Esophagus squamous epithelium (tissue), 5 donors: ENCODE results near the gene MRPL52. TPM values are rescaled to one million over a fixed set of nuclear protein-coding genes. Genes with fewer than 3 reads are reported as not detected.

Experiments
- DNase-seq: peaks from one replicate; lab custom pipeline; 2025; lab: John Stamatoyannopoulos, UW
- H3K27ac ChIP-seq, 4 donors: fragments of 200-600 bp; sonication (generic); one replicate each; pipeline ENCODE4 v1.5.1; 2016 to 2019; ENCODE audit warnings: mild to moderate bottlenecking in 1 of 4
- H3K27me3 ChIP-seq, 4 donors: fragments of 200-600 bp; sonication (generic); 1 replicate in 3 of 4; 2 replicates in 1 of 4; pipeline versions ENCODE4 v1.5.1 to v1.6.0; 2017 to 2021; ENCODE audit warnings: antibody characterized with exemption in 1 of 4
- H3K36me3 ChIP-seq, 3 donors: fragments of 200-600 bp; sonication (generic); one replicate each; pipeline ENCODE4 v1.5.1; 2016 to 2019
- H3K4me1 ChIP-seq, 3 donors: fragments of 200-600 bp; sonication (generic); one replicate each; pipeline ENCODE4 v1.5.1; 2017 to 2019
- H3K4me3 ChIP-seq, 4 donors: fragments of 200-600 bp; sonication (generic); 1 replicate in 3 of 4; 2 replicates in 1 of 4; pipeline ENCODE4 v1.5.1; 2016 to 2019; ENCODE audit warnings: mild to moderate bottlenecking in 2 of 4, moderate library complexity in 1 of 4
- H3K9me3 ChIP-seq, 3 donors: fragments of 200-600 bp; sonication (generic); one replicate each; pipeline ENCODE4 v1.5.1; 2016 to 2019
- CTCF ChIP-seq, 6 experiments: fragments of 450-650 bp in 4 of 6; fragments of 200-600 bp in 2 of 6; sonication (generic) in 2 of 6; IDR thresholded peaks; one replicate each; pipeline ENCODE4 v1.5.1; 2016 to 2019; ENCODE audit warnings: antibody characterized with exemption in 6 of 6, mild to moderate bottlenecking in 4 of 6, moderate library complexity in 4 of 6
- POLR2A ChIP-seq, 4 donors: fragments of 450-650 bp; IDR thresholded peaks; one replicate each; pipeline ENCODE4 v1.6.1; 2017; ENCODE audit warnings: antibody characterized with exemption in 4 of 4, mild to moderate bottlenecking in 4 of 4, moderate library complexity in 3 of 4
- WGBS, 2 donors: methylation state at CpG; one replicate each; pipeline ENCODE4 v1.1.5; 2018; 5-methylcytosine and 5-hydroxymethylcytosine counted together
- intact Hi-C: fragments of 100-400 bp; cut with DNase I; formaldehyde crosslinking; loops from one replicate; pipeline ENCODE4 v1.15.0; 2022
- total RNA-seq, 4 donors: library from RNA; depleted of rRNA; stranded (reverse); fragments of >200 nt; gene quantifications; one replicate each; pipeline ENCODE4 v1.1.0, GENCODE V29; 2016
- donor health status: DM: yes; HTN: yes; CAD: no.

Gene MRPL52
- total RNA-seq, 4 donors from 2014 or later: 32.8 to 142 (median 82.1) TPM

- Histone ChIP-seq H3K36me3 (no peaks in the 10 kb centered on the region), H3K9me3 (no peaks in the 10 kb centered on the region), H3K27ac (peak within 1 kb of the TSS in 2 of 4 donors; percentile 46 to 71), H3K4me3 (peak within 1 kb of the TSS in 2 of 4 donors; percentile 11 to 37), H3K4me1 (peaks cover 0 to 34% (median 20%) of the 10 kb centered on the region in 3 donors), H3K27me3 (peaks cover 0 to 12% (median 0%) of the 10 kb centered on the region in 4 donors)
- TF ChIP-seq POLR2A (IDR thresholded peaks at IDR 0.05): no peak
- no peak for TF ChIP-seq CTCF (IDR thresholded peaks at IDR 0.05)
- 52 to 65% methylated on average over 9 to 10 of the region's 10 CpGs for WGBS, 2 donors
- intact Hi-C loops: no loop called here
- no peak for DNase-seq
Measured at GRCh38 chr14:22814941-22815713, 14.6 kb upstream of the MRPL52 start, which contains the start of gene SLC7A7. SLC7A7 (minus strand) TSS chr14:22815435; CDS start chr14:22813398, 2,037 bp downstream.

- no peaks in the 10 kb centered on the region for H3K9me3 ChIP-seq
- H3K4me1 ChIP-seq: peaks cover 6 to 62% (median 21%) of the 10 kb centered on the region in 3 donors
- no peaks in the 10 kb centered on the region for H3K36me3 ChIP-seq
- TF ChIP-seq POLR2A (IDR thresholded peaks at IDR 0.05) (peak in 1 of 4 donors; percentile 40), CTCF (IDR thresholded peaks at IDR 0.05) (no peak)
- 38 to 44% methylated on average over 9 of the region's 10 CpGs for WGBS, 2 donors
- peaks cover 0 to 6% (median 0%) of the 10 kb centered on the region in 4 donors for H3K27me3 ChIP-seq
- H3K4me3 ChIP-seq: peak overlapping the region in 3 of 4 donors; percentile 18 to 62 (median 36)
- intact Hi-C loops: no loop called here
- peak overlapping the region; percentile 62 to 89 (median 74) for H3K27ac ChIP-seq
- no peak for DNase-seq
Measured at GRCh38 chr14:22819151-22819988, 10.3 kb upstream of the MRPL52 start.

GRCh38 chr14:22820731-22821130, 9.0 kb upstream of the MRPL52 start:
- TF ChIP-seq CTCF (IDR thresholded peaks at IDR 0.05) (no peak), POLR2A (IDR thresholded peaks at IDR 0.05) (no peak)
- no peak for DNase-seq
- Histone ChIP-seq H3K9me3 (no peaks in the 10 kb centered on the region), H3K4me3 (no peak overlapping the region), H3K4me1 (peaks cover 6 to 64% (median 25%) of the 10 kb centered on the region in 3 donors), H3K27ac (no peak overlapping the region), H3K36me3 (no peaks in the 10 kb centered on the region), H3K27me3 (peaks cover 0 to 4% (median 0%) of the 10 kb centered on the region in 4 donors)
- intact Hi-C loops: no loop called here
- WGBS, 2 donors: 40 to 50% methylated on average over 1 of the region's 1 CpG

- no peak overlapping the region for H3K4me3 ChIP-seq
- H3K4me1 ChIP-seq: peaks cover 6 to 64% (median 25%) of the 10 kb centered on the region in 3 donors
- WGBS, 2 donors: 86 to 91% methylated on average over 23 to 24 of the region's 24 CpGs
- H3K27me3 ChIP-seq: peaks cover 0 to 4% (median 0%) of the 10 kb centered on the region in 4 donors
- TF ChIP-seq CTCF (IDR thresholded peaks at IDR 0.05) (no peak), POLR2A (IDR thresholded peaks at IDR 0.05) (no peak)
- peak overlapping the region in 3 of 4 donors; percentile 71 to 91 (median 84) for H3K27ac ChIP-seq
- H3K36me3 ChIP-seq: no peaks in the 10 kb centered on the region
- DNase-seq: no peak
- H3K9me3 ChIP-seq: no peaks in the 10 kb centered on the region
- intact Hi-C loops: no loop called here
Measured at GRCh38 chr14:22821193-22822015, 8.3 kb upstream of the MRPL52 start.
